Subcutaneous abdominal adipose tissue (tissue), 5 donors: Measurements from ENCODE around the gene EBF3.

Source experiments
- H3K27ac ChIP-seq: one replicate; pipeline ENCODE4 v1.7.0; 2013; ENCODE audit warnings: low read depth, mild to moderate bottlenecking, inconsistent platforms, low read length, moderate library complexity
- H3K27me3 ChIP-seq, 5 donors: one replicate each; pipeline ENCODE4 v1.7.0; 2013; ENCODE audit warnings: low read length in 5 of 5, inconsistent platforms in 1 of 5; ENCODE audit not compliant: control insufficient read depth in 5 of 5, insufficient read depth in 4 of 5
- H3K36me3 ChIP-seq, 5 donors: one replicate each; pipeline ENCODE4 v1.7.0; 2013; ENCODE audit warnings: low read length in 5 of 5; ENCODE audit not compliant: control insufficient read depth in 5 of 5, insufficient read depth in 5 of 5
- H3K4me1 ChIP-seq, 5 donors: one replicate each; pipeline ENCODE4 v1.7.0; 2013; ENCODE audit warnings: low read length in 5 of 5, mild to moderate bottlenecking in 3 of 5, moderate library complexity in 1 of 5; ENCODE audit not compliant: control insufficient read depth in 5 of 5, insufficient read depth in 5 of 5
- H3K4me3 ChIP-seq, 5 donors: one replicate each; pipeline ENCODE4 v1.7.0; 2013; ENCODE audit warnings: low read length in 5 of 5, low read depth in 1 of 5
- H3K9ac ChIP-seq, 5 donors: one replicate each; pipeline ENCODE4 v1.7.0; 2013; ENCODE audit warnings: low read length in 5 of 5, mild to moderate bottlenecking in 4 of 5, moderate library complexity in 3 of 5
- H3K9me3 ChIP-seq, 5 donors: one replicate each; pipeline ENCODE4 v1.7.0; 2013; ENCODE audit warnings: low read length in 5 of 5; ENCODE audit not compliant: control insufficient read depth in 5 of 5
- donor health status: healthy.
- donor health status: healthy.
- donor health status: healthy.
- donor health status: healthy.
- donor health status: healthy.

EBF3 gene

DNA sequence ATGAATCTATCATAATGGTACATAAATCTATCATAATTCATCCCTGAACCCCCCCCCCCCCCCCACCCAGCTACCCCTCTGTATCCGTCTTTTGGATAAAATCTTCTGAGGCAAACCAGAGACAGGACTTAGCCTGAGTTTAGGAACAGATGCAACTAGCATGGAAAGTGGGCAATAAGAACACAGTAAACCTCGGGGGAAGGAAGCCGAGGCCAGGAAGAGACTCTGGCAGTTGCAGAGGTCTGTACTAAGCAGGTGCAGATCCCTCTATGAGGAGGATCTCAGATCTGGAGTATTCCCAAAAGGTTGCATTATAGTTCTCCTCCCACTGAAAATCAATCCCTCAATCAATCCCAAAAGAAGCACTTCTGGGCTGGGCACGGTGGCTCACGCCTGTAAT is 87.2 kb downstream of the EBF3 start:
- H3K36me3 ChIP-seq = peaks cover 0 to 39% (median 32%) of the 10 kb centered on the region in 5 donors
- no peak overlapping the region for H3K4me3 ChIP-seq
- peaks cover 5 to 17% (median 6%) of the 10 kb centered on the region in 5 donors for H3K4me1 ChIP-seq
- H3K27ac ChIP-seq = no peak overlapping the region
- no peak overlapping the region for H3K9ac ChIP-seq
- no peaks in the 10 kb centered on the region for H3K9me3 ChIP-seq
- H3K27me3 ChIP-seq = no peaks in the 10 kb centered on the region

- Histone ChIP-seq H3K4me3 (no peak overlapping the region), H3K27me3 (no peaks in the 10 kb centered on the region), H3K4me1 (peaks cover 6 to 21% (median 12%) of the 10 kb centered on the region in 5 donors), H3K9me3 (no peaks in the 10 kb centered on the region), H3K27ac (no peak overlapping the region), H3K9ac (no peak overlapping the region), H3K36me3 (peaks cover 0 to 42% (median 34%) of the 10 kb centered on the region in 5 donors)
Observed at GRCh38 chr10:129875993-129876726, 87.9 kb downstream of the EBF3 start.

GRCh38 chr10:129873351-129873750 is 90.7 kb downstream of the EBF3 start:
- H3K4me1 ChIP-seq = peaks cover 2 to 12% (median 8%) of the 10 kb centered on the region in 5 donors
- no peaks in the 10 kb centered on the region for H3K9me3 ChIP-seq
- H3K4me3 ChIP-seq = no peak overlapping the region
- no peaks in the 10 kb centered on the region for H3K27me3 ChIP-seq
- H3K27ac ChIP-seq = no peak overlapping the region
- no peak overlapping the region for H3K9ac ChIP-seq
- H3K36me3 ChIP-seq = peaks cover 0 to 62% (median 48%) of the 10 kb centered on the region in 5 donors

DNA sequence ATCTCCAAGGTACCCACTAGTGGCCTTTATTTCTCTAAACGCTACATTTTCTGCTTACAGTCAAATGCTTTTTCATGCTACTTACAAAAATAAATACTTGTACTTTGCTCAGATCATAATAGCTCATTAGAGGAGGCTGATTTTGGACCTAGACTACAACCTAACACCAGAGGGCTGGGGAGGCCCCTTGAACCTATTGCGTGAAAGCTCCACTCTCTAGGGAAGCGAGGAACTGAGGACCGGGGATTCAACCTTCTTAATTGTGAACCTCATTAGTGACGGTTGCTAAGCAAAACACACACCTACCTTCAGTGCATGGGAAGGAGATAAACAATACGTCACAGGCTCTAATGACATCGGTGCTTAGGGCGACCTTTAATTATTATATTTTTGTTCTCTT is 92.1 kb downstream of the EBF3 start:
- no peak overlapping the region for H3K4me3 ChIP-seq
- no peak overlapping the region for H3K9ac ChIP-seq
- peaks cover 2 to 12% (median 8%) of the 10 kb centered on the region in 5 donors for H3K4me1 ChIP-seq
- H3K27me3 ChIP-seq = no peaks in the 10 kb centered on the region
- peaks cover 0 to 71% (median 55%) of the 10 kb centered on the region in 5 donors for H3K36me3 ChIP-seq
- no peak overlapping the region for H3K27ac ChIP-seq
- H3K9me3 ChIP-seq = no peaks in the 10 kb centered on the region

- peak overlapping the region in 2 of 5 donors; percentile 6 to 20 for H3K9ac ChIP-seq
- peaks cover 2 to 12% (median 8%) of the 10 kb centered on the region in 5 donors for H3K4me1 ChIP-seq
- peaks cover 0 to 76% (median 59%) of the 10 kb centered on the region in 5 donors for H3K36me3 ChIP-seq
- no peaks in the 10 kb centered on the region for H3K27me3 ChIP-seq
- H3K4me3 ChIP-seq = peak overlapping the region in 3 of 5 donors; percentile 12 to 35 (median 19)
- no peaks in the 10 kb centered on the region for H3K9me3 ChIP-seq
- H3K27ac ChIP-seq = no peak overlapping the region
Observed at GRCh38 chr10:129870961-129871621, 93.0 kb downstream of the EBF3 start.

- no peak overlapping the region for H3K4me3 ChIP-seq
- H3K36me3 ChIP-seq = peaks cover 0 to 77% (median 61%) of the 10 kb centered on the region in 5 donors
- H3K27me3 ChIP-seq = no peaks in the 10 kb centered on the region
- H3K9me3 ChIP-seq = no peaks in the 10 kb centered on the region
- H3K9ac ChIP-seq = no peak overlapping the region
- peaks cover 2 to 12% (median 8%) of the 10 kb centered on the region in 5 donors for H3K4me1 ChIP-seq
- no peak overlapping the region for H3K27ac ChIP-seq
Observed at GRCh38 chr10:129870474-129870757, 93.7 kb downstream of the EBF3 start.

- H3K9me3 ChIP-seq = no peaks in the 10 kb centered on the region
- no peak overlapping the region for H3K27ac ChIP-seq
- peaks cover 0 to 81% (median 64%) of the 10 kb centered on the region in 5 donors for H3K36me3 ChIP-seq
- H3K4me1 ChIP-seq = peaks cover 2 to 16% (median 11%) of the 10 kb centered on the region in 5 donors
- no peaks in the 10 kb centered on the region for H3K27me3 ChIP-seq
- no peak overlapping the region for H3K9ac ChIP-seq
- no peak overlapping the region for H3K4me3 ChIP-seq
Observed at GRCh38 chr10:129869596-129870473, 94.2 kb downstream of the EBF3 start.

GRCh38 chr10:129868449-129869035 is 95.5 kb downstream of the EBF3 start:
- H3K27me3 ChIP-seq = no peaks in the 10 kb centered on the region
- no peak overlapping the region for H3K27ac ChIP-seq
- no peaks in the 10 kb centered on the region for H3K9me3 ChIP-seq
- H3K4me3 ChIP-seq = no peak overlapping the region
- H3K9ac ChIP-seq = no peak overlapping the region
- H3K4me1 ChIP-seq = peaks cover 5 to 28% (median 22%) of the 10 kb centered on the region in 5 donors
- H3K36me3 ChIP-seq = peaks cover 0 to 79% (median 67%) of the 10 kb centered on the region in 5 donors

- Histone ChIP-seq H3K36me3 (peaks cover 0 to 74% (median 59%) of the 10 kb centered on the region in 5 donors), H3K4me3 (no peak overlapping the region), H3K9ac (no peak overlapping the region), H3K4me1 (peaks cover 5 to 28% (median 22%) of the 10 kb centered on the region in 5 donors), H3K27ac (no peak overlapping the region), H3K27me3 (no peaks in the 10 kb centered on the region), H3K9me3 (no peaks in the 10 kb centered on the region)
Observed at GRCh38 chr10:129867631-129868179, 96.4 kb downstream of the EBF3 start.
